GM21576 (cell line): ENCODE data around the gene SMIM10L2A.
A peak's percentile ranks its signal among the peaks of the same experiment; 100 is the strongest.
"Not testable (repeated sequence)": the region's sequence is repeated elsewhere in the genome, so short reads cannot be mapped to it uniquely, and the experiment has no call there.

Experiments used
- ATAC-seq: cut with Tn5 transposase; IDR thresholded peaks from one replicate; pipeline ENCODE4 v1.9.1; 2021; ENCODE audit warnings: mild to moderate bottlenecking, moderate library complexity; ENCODE audit not compliant: unreplicated experiment

Gene SMIM10L2A

GRCh38 chrX:135421932-135422809 lies at the start of gene SMIM10L2A:
Gene SMIM10L2A, plus strand, starts transcription at chrX:135421944. Its CDS starts 188 bp downstream, at chrX:135422132.
- peak; percentile 44 for ATAC-seq

GRCh38 chrX:135373357-135373756 lies 48.4 kb upstream of the SMIM10L2A start:
- ATAC-seq: no peak

GRCh38 chrX:135382260-135382659 lies 39.5 kb upstream of the SMIM10L2A start:
- no peak for ATAC-seq

- no peak for ATAC-seq
Measured at GRCh38 chrX:135383249-135383648, 38.5 kb upstream of the SMIM10L2A start.

GRCh38 chrX:135384161-135384836 lies 37.4 kb upstream of the SMIM10L2A start:
- ATAC-seq: no peak

GRCh38 chrX:135388841-135389240 lies 32.9 kb upstream of the SMIM10L2A start:
- ATAC-seq: no peak

- ATAC-seq: no peak
Measured at GRCh38 chrX:135389243-135389642, 32.5 kb upstream of the SMIM10L2A start.

- no peak for ATAC-seq
Measured at GRCh38 chrX:135389717-135390116, 32.0 kb upstream of the SMIM10L2A start.

- ATAC-seq: no peak
Measured at GRCh38 chrX:135391734-135392133, 30.0 kb upstream of the SMIM10L2A start.

- no peak for ATAC-seq
Measured at GRCh38 chrX:135393051-135393450, 28.7 kb upstream of the SMIM10L2A start.

- ATAC-seq: no peak
Measured at GRCh38 chrX:135395064-135395463, 26.7 kb upstream of the SMIM10L2A start.

GRCh38 chrX:135396109-135396508 lies 25.6 kb upstream of the SMIM10L2A start:
- no peak for ATAC-seq

- ATAC-seq: no peak
Measured at GRCh38 chrX:135396566-135396965, 25.2 kb upstream of the SMIM10L2A start.

- ATAC-seq: no peak
Measured at GRCh38 chrX:135397652-135398051, 24.1 kb upstream of the SMIM10L2A start.

- ATAC-seq: no peak
Measured at GRCh38 chrX:135403374-135403773, 18.4 kb upstream of the SMIM10L2A start.

- not testable (repeated sequence) for ATAC-seq
Measured at GRCh38 chrX:135406428-135406827, 15.3 kb upstream of the SMIM10L2A start.

- no peak for ATAC-seq
Measured at GRCh38 chrX:135408794-135409193, 12.9 kb upstream of the SMIM10L2A start.

GRCh38 chrX:135410861-135411627 lies 10.7 kb upstream of the SMIM10L2A start:
- ATAC-seq: no peak

GRCh38 chrX:135411893-135412292 lies 9.9 kb upstream of the SMIM10L2A start:
- ATAC-seq: no peak

- no peak for ATAC-seq
Measured at GRCh38 chrX:135416546-135416945, 5.2 kb upstream of the SMIM10L2A start.

GRCh38 chrX:135420831-135421230 lies 913 bp upstream of the SMIM10L2A start:
- ATAC-seq: no peak
